ENCODE results near the gene UBE2L6.

DNA sequence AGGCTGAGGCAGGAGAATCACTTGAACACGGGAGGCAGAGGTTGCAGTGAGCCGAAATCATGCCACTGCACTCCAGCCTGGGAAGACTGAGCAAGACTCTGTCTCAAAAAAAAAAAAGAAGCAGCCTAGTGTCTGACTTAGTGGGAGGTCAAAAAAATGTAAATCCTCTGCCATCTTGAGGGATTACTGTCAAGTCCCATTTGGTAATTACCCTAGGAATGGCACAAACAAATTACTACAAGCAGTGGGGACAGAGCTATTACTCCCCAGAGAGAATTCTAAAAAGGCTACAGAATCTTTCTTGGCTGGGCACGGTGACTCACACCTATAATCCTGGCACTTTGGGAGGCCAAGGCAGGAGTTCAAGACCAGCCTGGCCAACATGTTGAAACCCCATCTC, 33.8 kb upstream of the UBE2L6 start:
- TF ChIP-seq YY1 (tag by site-specific recombination; IDR thresholded peaks at IDR 0.05): no peak
- TF ChIP-seq CTCF (tag by site-specific recombination; IDR thresholded peaks at IDR 0.05): no peak
- no peak for TF ChIP-seq ZNF292 (tag by site-specific recombination; IDR thresholded peaks at IDR 0.05; ENCODE audit: borderline replicate concordance, low read depth)
- TF ChIP-seq, protein P1, sequence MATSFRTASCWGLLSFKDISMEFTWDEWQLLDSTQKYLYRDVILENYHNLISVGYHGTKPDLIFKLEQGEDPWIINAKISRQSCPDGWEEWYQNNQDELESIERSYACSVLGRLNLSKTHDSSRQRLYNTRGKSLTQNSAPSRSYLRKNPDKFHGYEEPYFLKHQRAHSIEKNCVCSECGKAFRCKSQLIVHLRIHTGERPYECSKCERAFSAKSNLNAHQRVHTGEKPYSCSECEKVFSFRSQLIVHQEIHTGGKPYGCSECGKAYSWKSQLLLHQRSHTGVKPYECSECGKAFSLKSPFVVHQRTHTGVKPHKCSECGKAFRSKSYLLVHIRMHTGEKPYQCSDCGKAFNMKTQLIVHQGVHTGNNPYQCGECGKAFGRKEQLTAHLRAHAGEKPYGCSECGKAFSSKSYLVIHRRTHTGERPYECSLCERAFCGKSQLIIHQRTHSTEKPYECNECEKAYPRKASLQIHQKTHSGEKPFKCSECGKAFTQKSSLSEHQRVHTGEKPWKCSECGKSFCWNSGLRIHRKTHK (tag by site-specific recombination; IDR thresholded peaks at IDR 0.05): no peak
- no peak for TF ChIP-seq ZNF626 (tag by site-specific recombination; IDR thresholded peaks at IDR 0.05)
- no peak for TF ChIP-seq ZNF223 (tag by site-specific recombination; IDR thresholded peaks at IDR 0.05)
- no peak for TF ChIP-seq ZXDB (tag by site-specific recombination; IDR thresholded peaks at IDR 0.05)
